PC-3 (cell line): ENCODE measurements around the gene NAPSA. TPM values are rescaled to one million over a fixed set of nuclear protein-coding genes. Genes with fewer than 3 reads are reported as not detected.

Experiments
- ATAC-seq: fragments of 200-7000 bp; cut with Tn5 transposase; 2 replicates; pipeline ENCODE4 v1.9.1; 2020; ENCODE audit warnings: mild to moderate bottlenecking, moderate library complexity
- BruUV-seq: library from RNA; stranded (reverse); fragments of 400-500 nt; replicated peaks from 2 replicates; lab custom pipeline; 2021; lab: Mats Ljungman, UMichigan
- CTCF ChIA-PET: fragments of 300-600 bp; sonication (Branson Sonifier 250); formaldehyde crosslinking; loops from one replicate; lab custom pipeline; 2022; ENCODE audit warnings: antibody characterized with exemption; lab: Charles Lee
- POLR2A ChIA-PET: fragments of 300-600 bp; sonication (Branson Sonifier 250); formaldehyde crosslinking; loops from one replicate; lab custom pipeline; 2022; ENCODE audit warnings: antibody characterized with exemption; ENCODE audit not compliant: unreplicated experiment; lab: Charles Lee
- DNase-seq: peaks from one replicate; pipeline ENCODE4 v3.0.0-alpha.2; 2015
- H2AFZ ChIP-seq: fragments of 300-600 bp; sonication (generic); 2 replicates; pipeline ENCODE4 v1.6.0; 2016; ENCODE audit warnings: antibody characterized with exemption, low read length
- H3F3A ChIP-seq: fragments of 300-600 bp; sonication (generic); one replicate; pipeline ENCODE4 v1.6.0; 2017; ENCODE audit warnings: antibody characterized with exemption, low read length, control low read depth, mild to moderate bottlenecking; ENCODE audit not compliant: unreplicated experiment
- H3K27ac ChIP-seq: fragments of 300-600 bp; sonication (generic); 2 replicates; pipeline ENCODE4 v1.5.1; 2016; ENCODE audit warnings: mild to moderate bottlenecking, low read length
- H3K27me3 ChIP-seq: fragments of 300-600 bp; sonication (generic); 2 replicates; pipeline ENCODE4 v1.6.1; 2016; ENCODE audit warnings: low read length, mixed read lengths
- H3K36me3 ChIP-seq: fragments of 300-600 bp; sonication (generic); 2 replicates; pipeline ENCODE4 v1.6.1; 2016; ENCODE audit warnings: low read depth, mixed run types, low read length, mixed read lengths
- H3K4me1 ChIP-seq: fragments of 300-600 bp; sonication (generic); 2 replicates; pipeline ENCODE4 v1.5.1; 2016; ENCODE audit warnings: low read length; ENCODE audit not compliant: insufficient read depth
- H3K4me2 ChIP-seq: fragments of 300-600 bp; sonication (generic); 2 replicates; pipeline ENCODE4 v1.6.0; 2016; ENCODE audit warnings: low read length
- H3K4me3 ChIP-seq: fragments of 300-600 bp; sonication (generic); 2 replicates; pipeline ENCODE4 v1.5.1; 2016; ENCODE audit warnings: mild to moderate bottlenecking, low read length, mixed read lengths
- H3K79me2 ChIP-seq: fragments of 300-600 bp; sonication (generic); 2 replicates; pipeline ENCODE4 v1.6.1; 2017; ENCODE audit warnings: low read length, mixed read lengths
- H3K9ac ChIP-seq: fragments of 300-600 bp; sonication (generic); 2 replicates; pipeline ENCODE4 v1.6.0; 2016; ENCODE audit warnings: mild to moderate bottlenecking, low read length
- H3K9me2 ChIP-seq: fragments of 300-600 bp; sonication (generic); replicated peaks from 2 replicates; pipeline ENCODE4 v1.6.1; 2016; ENCODE audit warnings: mixed run types, low read length, mixed read lengths
- H3K9me3 ChIP-seq: fragments of 300-600 bp; sonication (generic); 2 replicates; pipeline ENCODE4 v1.6.1; 2016; ENCODE audit warnings: low read length, mixed read lengths
- H4K20me1 ChIP-seq: fragments of 300-600 bp; sonication (generic); 2 replicates; pipeline ENCODE4 v1.6.1; 2016; ENCODE audit warnings: low read length, mixed read lengths
- CTCF ChIP-seq: fragments of 300-600 bp; sonication (generic); conservative IDR thresholded peaks from 2 replicates; pipeline ENCODE4 v1.5.1; 2017; ENCODE audit warnings: antibody characterized with exemption, low read depth, mild to moderate bottlenecking, low read length
- EZH2 ChIP-seq: fragments of 300-600 bp; sonication (generic); IDR thresholded peaks from one replicate; pipeline ENCODE4 v1.6.1; 2017; ENCODE audit warnings: antibody characterized with exemption, mild to moderate bottlenecking, low read length; ENCODE audit not compliant: unreplicated experiment
- EZH2phosphoT487 ChIP-seq: fragments of 300-600 bp; sonication (generic); IDR thresholded peaks from 2 replicates; pipeline ENCODE4 v1.6.1; 2018; ENCODE audit warnings: mild to moderate bottlenecking, antibody characterized with exemption, low read length, borderline replicate concordance
- intact Hi-C: fragments of 100-400 bp; cut with micrococcal nuclease; formaldehyde crosslinking; loops from 2 replicates; pipeline ENCODE4 v1.9.0; 2023
- total RNA-seq: library from RNA; depleted of rRNA; stranded (reverse); fragments of >200 nt; gene quantifications from 2 replicates; pipeline ENCODE4 v1.2.3, GENCODE V29; 2014

The NAPSA gene
- total RNA-seq, 1 experiment from 2014 or later = 3.0 TPM

GRCh38 chr19:50310759-50311465, 54.5 kb downstream of the NAPSA start:
- H3K4me3 ChIP-seq = no peak overlapping the region

GRCh38 chr19:50309396-50310125, 55.9 kb downstream of the NAPSA start:
- ChIA-PET CTCF (no interaction called here), POLR2A (no interaction called here)
- Histone ChIP-seq H3K4me1 (peaks cover 4% of the 10 kb centered on the region), H3K36me3 (peaks cover 12% of the 10 kb centered on the region), H3K9me2 (no peaks in the 10 kb centered on the region), H3K4me3 (no peak overlapping the region), H3K4me2 (no peak overlapping the region), H3K27ac (no peak overlapping the region), H3K79me2 (no peaks in the 10 kb centered on the region), H3K27me3 (peaks cover 16% of the 10 kb centered on the region), H3K9me3 (no peaks in the 10 kb centered on the region), H4K20me1 (no peaks in the 10 kb centered on the region), H3F3A (no peaks in the 10 kb centered on the region), H2AFZ (no peak overlapping the region), H3K9ac (no peak overlapping the region)
- TF ChIP-seq CTCF (no peak), EZH2 (no peak), EZH2phosphoT487 (no peak)
- intact Hi-C loops = no loop called here
- BruUV-seq = no TSS peak
- ATAC-seq = no peak
- DNase-seq = no peak

More at GRCh38 chr19:50310759-50311465, 54.5 kb downstream of the NAPSA start:
- H3K9me2 ChIP-seq = no peaks in the 10 kb centered on the region
- BruUV-seq = no TSS peak
- no peaks in the 10 kb centered on the region for H3F3A ChIP-seq
- ChIA-PET CTCF (no interaction called here), POLR2A (no interaction called here)
- DNase-seq = no peak
- peaks cover 4% of the 10 kb centered on the region for H3K4me1 ChIP-seq
- H3K4me2 ChIP-seq = no peak overlapping the region
- H3K27ac ChIP-seq = no peak overlapping the region
- H3K36me3 ChIP-seq = peaks cover 12% of the 10 kb centered on the region
- no peak overlapping the region for H3K9ac ChIP-seq
- no peak overlapping the region for H2AFZ ChIP-seq
- H3K79me2 ChIP-seq = no peaks in the 10 kb centered on the region
- TF ChIP-seq EZH2 (no peak), EZH2phosphoT487 (no peak), CTCF (no peak)
- intact Hi-C loops = no loop called here
- H3K9me3 ChIP-seq = no peaks in the 10 kb centered on the region
- H4K20me1 ChIP-seq = no peaks in the 10 kb centered on the region
- H3K27me3 ChIP-seq = peaks cover 26% of the 10 kb centered on the region
- no peak for ATAC-seq

- no peaks in the 10 kb centered on the region for H3K9me3 ChIP-seq
- no peaks in the 10 kb centered on the region for H3K79me2 ChIP-seq
- POLR2A ChIA-PET = no interaction called here
- H3K9me2 ChIP-seq = no peaks in the 10 kb centered on the region
- no peak for TF ChIP-seq EZH2phosphoT487
- no peak for TF ChIP-seq EZH2
- TF ChIP-seq CTCF = no peak
- no peaks in the 10 kb centered on the region for H4K20me1 ChIP-seq
- no peak for DNase-seq
- no peak for ATAC-seq
- H2AFZ ChIP-seq = no peak overlapping the region
- no peak overlapping the region for H3K4me3 ChIP-seq
- no peak overlapping the region for H3K4me2 ChIP-seq
- H3K27ac ChIP-seq = no peak overlapping the region
- H3K36me3 ChIP-seq = peaks cover 12% of the 10 kb centered on the region
- intact Hi-C loops = no loop called here
- H3K4me1 ChIP-seq = no peaks in the 10 kb centered on the region; the same call in none of the 2 replicates
- CTCF ChIA-PET = no interaction called here
- BruUV-seq = no TSS peak
- no peak overlapping the region for H3K9ac ChIP-seq
- H3K27me3 ChIP-seq = peaks cover 11% of the 10 kb centered on the region
- no peaks in the 10 kb centered on the region for H3F3A ChIP-seq
Observed at GRCh38 chr19:50308991-50309390, 56.4 kb downstream of the NAPSA start.
